HepG2 (cell line): ENCODE results near the gene NEURL3. TPM values are rescaled to one million over a fixed set of nuclear protein-coding genes. Genes with fewer than 3 reads are reported as not detected.

Experiments used
- DNMT1 ChIP-seq: sonication (generic); formaldehyde crosslinking; IDR thresholded peaks from 2 replicates; pipeline ENCODE4 v1.5.1; 2020; ENCODE audit warnings: mild to moderate bottlenecking, missing genetic modification reagents
- E2F1 ChIP-seq: sonication (generic); formaldehyde crosslinking; IDR thresholded peaks from 2 replicates; pipeline ENCODE4 v1.5.0; 2020; ENCODE audit warnings: missing genetic modification reagents
- ETV6 ChIP-seq: sonication (generic); formaldehyde crosslinking; conservative IDR thresholded peaks from 2 replicates; pipeline ENCODE4 v1.4.0; 2020; ENCODE audit warnings: missing genetic modification reagents
- IKZF5 ChIP-seq: IDR thresholded peaks from 2 replicates; pipeline ENCODE4 v1.6.1; 2018; ENCODE audit warnings: missing genetic modification reagents, mild to moderate bottlenecking, missing compliant biosample characterization
- RAD51 ChIP-seq: fragments of 450-650 bp; IDR thresholded peaks from 2 replicates; pipeline ENCODE4 v1.6.1; 2016; ENCODE audit warnings: borderline replicate concordance
- TBX3 ChIP-seq: fragments of 450-650 bp; IDR thresholded peaks from 2 replicates; pipeline ENCODE4 v1.6.1; 2017; ENCODE audit warnings: antibody characterized with exemption, mild to moderate bottlenecking, inconsistent platforms, borderline replicate concordance
- THAP8 ChIP-seq: sonication (generic); formaldehyde crosslinking; IDR thresholded peaks from 2 replicates; pipeline ENCODE4 v1.5.1; 2020; ENCODE audit warnings: missing genetic modification reagents, mild to moderate bottlenecking, borderline replicate concordance
- THYN1 ChIP-seq: sonication (generic); formaldehyde crosslinking; IDR thresholded peaks from 2 replicates; pipeline ENCODE4 v1.8.1; 2023; ENCODE audit warnings: low read depth, mild to moderate bottlenecking, moderate library complexity, missing genetic modification reagents, borderline replicate concordance
- WIZ ChIP-seq: sonication (generic); formaldehyde crosslinking; IDR thresholded peaks from 2 replicates; pipeline ENCODE4 v1.5.1; 2020; ENCODE audit warnings: mild to moderate bottlenecking, missing genetic modification reagents
- ZFX ChIP-seq: sonication (generic); formaldehyde crosslinking; IDR thresholded peaks from 2 replicates; pipeline ENCODE4 v1.4.0; 2020; ENCODE audit warnings: mild to moderate bottlenecking, low read depth, missing genetic modification reagents, moderate library complexity
- ZNF230 ChIP-seq: sonication (generic); formaldehyde crosslinking; IDR thresholded peaks from 2 replicates; pipeline ENCODE4 v1.4.0; 2020; ENCODE audit warnings: mild to moderate bottlenecking, missing genetic modification reagents
- ZNF24 ChIP-seq: fragments of 450-650 bp; IDR thresholded peaks from 2 replicates; pipeline ENCODE4 v1.6.1; 2017; ENCODE audit warnings: antibody characterized with exemption, mild to moderate bottlenecking
- ZNF512B ChIP-seq: sonication (generic); formaldehyde crosslinking; IDR thresholded peaks from 2 replicates; pipeline ENCODE4 v1.5.1; 2020; ENCODE audit warnings: missing genetic modification reagents, mild to moderate bottlenecking, borderline replicate concordance
- ZNF761 ChIP-seq: sonication (generic); formaldehyde crosslinking; conservative IDR thresholded peaks from 2 replicates; pipeline ENCODE4 v1.4.0; 2020; ENCODE audit warnings: mild to moderate bottlenecking, missing genetic modification reagents
- polyA plus RNA-seq, 8 experiments: library from polyadenylated mRNA; depleted of rRNA in 3 of 8; stranded (reverse) in 7 of 8; unstranded in 1 of 8; fragments of >200 nt; fragmentation: Illumina TruSeq in 4 of 8; extraction: Trizol in 4 of 8; gene quantifications; 2 replicates each; pipeline versions ENCODE4 v1.2.1 to v1.2.3, GENCODE V29; 2011 to 2016; ENCODE audit warnings: low read depth in 4 of 8, missing spikeins in 1 of 8, mixed read lengths in 1 of 8; ENCODE audit not compliant: insufficient read depth in 1 of 8
- total RNA-seq, 5 experiments: library from RNA; depleted of rRNA; stranded (reverse); fragments of >200 nt; fragmentation: Illumina TruSeq; extraction: Trizol; gene quantifications; 2 replicates each; pipeline ENCODE4 v1.2.3, GENCODE V29; 2016; ENCODE audit warnings: low read depth in 1 of 5
- TF ChIP-seq, protein P1 (sequence below): sonication (generic); formaldehyde crosslinking; IDR thresholded peaks from 2 replicates; pipeline ENCODE4 v1.5.1; 2020; ENCODE audit warnings: missing genetic modification reagents, mild to moderate bottlenecking, borderline replicate concordance
- TF ChIP-seq, protein P2 (sequence below): IDR thresholded peaks from 2 replicates; pipeline ENCODE4 v1.4.0; 2020; ENCODE audit warnings: mild to moderate bottlenecking, missing genetic modification reagents

NEURL3 gene
- total and polyA plus RNA-seq, 2 of the 13 experiments (the other 11 are each of a cell fraction or from before 2014, with no cell fraction given) = 0.16 to 1.2 TPM

DNA sequence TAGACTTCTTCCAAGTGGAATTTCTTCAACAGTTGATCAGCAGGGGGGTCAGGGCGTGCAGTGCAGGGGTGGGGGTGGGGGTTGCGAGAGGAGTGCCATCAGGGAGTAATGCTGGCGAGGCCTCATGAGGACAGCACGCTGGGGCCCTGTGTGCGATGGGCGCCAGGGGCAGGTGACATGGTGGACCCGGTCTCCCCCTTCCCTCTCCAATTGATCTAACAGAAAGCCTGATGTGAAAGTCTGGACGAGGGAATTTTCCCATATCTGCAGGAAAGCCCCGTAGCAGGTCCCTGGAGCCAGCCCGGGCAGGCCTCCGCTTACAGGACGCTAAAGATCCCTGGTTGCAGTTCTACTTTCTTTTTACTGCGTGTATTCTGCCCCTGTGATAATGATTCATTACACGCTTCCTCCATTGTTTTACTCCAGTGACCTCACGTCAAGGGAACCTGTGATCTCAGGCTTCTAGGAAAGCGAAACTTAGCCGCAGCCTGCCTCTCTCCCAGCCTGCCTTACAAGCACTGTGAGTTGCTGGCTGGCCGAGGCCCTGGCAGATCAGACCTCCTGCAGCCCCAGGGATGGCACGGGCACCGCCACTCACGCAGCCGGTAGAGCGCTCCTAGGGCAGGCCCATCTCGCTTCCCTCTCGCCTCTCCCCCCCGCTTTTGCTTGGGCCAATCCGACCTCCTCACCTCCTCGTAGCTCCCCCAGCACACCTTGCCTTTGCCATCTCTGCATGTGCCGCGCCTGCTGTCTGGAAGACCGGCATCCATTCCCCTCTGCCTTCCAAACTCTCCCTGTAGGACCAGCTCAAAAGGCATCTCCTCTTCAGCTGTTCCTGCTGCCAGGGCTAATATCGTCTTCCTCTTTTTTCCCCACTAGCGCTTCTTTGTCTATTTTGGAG lies 19.2 kb downstream of the NEURL3 start (continued):
- TF ChIP-seq THYN1 (CRISPR knock-in tag) = no peak
- TF ChIP-seq ZNF761 = no peak
- 0 out of 2 replicates have a peak, but pooled peaks have one; percentile 15 for TF ChIP-seq IKZF5 (CRISPR knock-in tag)
- no peak for TF ChIP-seq ETV6
- no peak for TF ChIP-seq E2F1 (CRISPR knock-in tag)
- peak; percentile 46; the same call in 1 of the 2 replicates for TF ChIP-seq ZFX
- TF ChIP-seq, protein P1, sequence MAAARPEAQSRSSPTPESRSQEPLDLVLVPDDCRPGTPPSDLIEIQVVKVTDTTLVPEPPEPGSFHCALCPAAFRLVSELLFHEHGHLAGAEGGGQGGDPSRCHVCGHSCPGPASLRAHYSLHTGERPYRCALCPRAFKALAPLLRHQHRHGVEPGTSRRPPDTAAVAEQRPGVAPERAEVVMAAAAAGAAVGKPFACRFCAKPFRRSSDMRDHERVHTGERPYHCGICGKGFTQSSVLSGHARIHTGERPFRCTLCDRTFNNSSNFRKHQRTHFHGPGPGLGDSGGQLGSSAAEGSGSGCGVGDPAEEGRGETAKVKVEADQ (CRISPR knock-in tag) = 0 out of 2 replicates have a peak, but pooled peaks have one; percentile 27
- TF ChIP-seq DNMT1 (CRISPR knock-in tag) = peak; percentile 63; the same call in 1 of the 2 replicates
- TF ChIP-seq ZNF512B (CRISPR knock-in tag) = 0 out of 2 replicates have a peak, but pooled peaks have one; percentile 76
- peak; percentile 41; the same call in 1 of the 2 replicates for TF ChIP-seq WIZ (CRISPR knock-in tag)
- no peak for TF ChIP-seq TBX3
- no peak for TF ChIP-seq ZNF24
- 0 out of 2 replicates have a peak, but pooled peaks have one; percentile 29 for TF ChIP-seq ZNF230 (CRISPR knock-in tag)
- TF ChIP-seq RAD51 = no peak
- TF ChIP-seq, protein P2, sequence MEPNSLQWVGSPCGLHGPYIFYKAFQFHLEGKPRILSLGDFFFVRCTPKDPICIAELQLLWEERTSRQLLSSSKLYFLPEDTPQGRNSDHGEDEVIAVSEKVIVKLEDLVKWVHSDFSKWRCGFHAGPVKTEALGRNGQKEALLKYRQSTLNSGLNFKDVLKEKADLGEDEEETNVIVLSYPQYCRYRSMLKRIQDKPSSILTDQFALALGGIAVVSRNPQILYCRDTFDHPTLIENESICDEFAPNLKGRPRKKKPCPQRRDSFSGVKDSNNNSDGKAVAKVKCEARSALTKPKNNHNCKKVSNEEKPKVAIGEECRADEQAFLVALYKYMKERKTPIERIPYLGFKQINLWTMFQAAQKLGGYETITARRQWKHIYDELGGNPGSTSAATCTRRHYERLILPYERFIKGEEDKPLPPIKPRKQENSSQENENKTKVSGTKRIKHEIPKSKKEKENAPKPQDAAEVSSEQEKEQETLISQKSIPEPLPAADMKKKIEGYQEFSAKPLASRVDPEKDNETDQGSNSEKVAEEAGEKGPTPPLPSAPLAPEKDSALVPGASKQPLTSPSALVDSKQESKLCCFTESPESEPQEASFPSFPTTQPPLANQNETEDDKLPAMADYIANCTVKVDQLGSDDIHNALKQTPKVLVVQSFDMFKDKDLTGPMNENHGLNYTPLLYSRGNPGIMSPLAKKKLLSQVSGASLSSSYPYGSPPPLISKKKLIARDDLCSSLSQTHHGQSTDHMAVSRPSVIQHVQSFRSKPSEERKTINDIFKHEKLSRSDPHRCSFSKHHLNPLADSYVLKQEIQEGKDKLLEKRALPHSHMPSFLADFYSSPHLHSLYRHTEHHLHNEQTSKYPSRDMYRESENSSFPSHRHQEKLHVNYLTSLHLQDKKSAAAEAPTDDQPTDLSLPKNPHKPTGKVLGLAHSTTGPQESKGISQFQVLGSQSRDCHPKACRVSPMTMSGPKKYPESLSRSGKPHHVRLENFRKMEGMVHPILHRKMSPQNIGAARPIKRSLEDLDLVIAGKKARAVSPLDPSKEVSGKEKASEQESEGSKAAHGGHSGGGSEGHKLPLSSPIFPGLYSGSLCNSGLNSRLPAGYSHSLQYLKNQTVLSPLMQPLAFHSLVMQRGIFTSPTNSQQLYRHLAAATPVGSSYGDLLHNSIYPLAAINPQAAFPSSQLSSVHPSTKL (CRISPR knock-in tag) = peak; percentile 21; the same call in 1 of the 2 replicates
- TF ChIP-seq THAP8 = 0 out of 2 replicates have a peak, but pooled peaks have one; percentile 60
